DOHH2 (cell line): ENCODE results near the gene GLIS2.

ENCODE experiments used
- H3F3A ChIP-seq: fragments of 200-600 bp; sonication (generic), shearing (Covaris generic); 2 replicates; pipeline ENCODE4 v1.6.0; 2016; ENCODE audit warnings: antibody characterized with exemption, mild to moderate bottlenecking; ENCODE audit not compliant: control insufficient read depth, insufficient read depth
- H3K27ac ChIP-seq: fragments of 200-600 bp; sonication (generic); 2 replicates; pipeline ENCODE4 v1.5.1; 2014; ENCODE audit warnings: low read depth, mild to moderate bottlenecking, low read length, moderate library complexity
- H3K27me3 ChIP-seq: fragments of 200-600 bp; sonication (generic); 2 replicates; pipeline ENCODE4 v1.6.1; 2014; ENCODE audit warnings: mild to moderate bottlenecking, low read length, mixed read lengths; ENCODE audit not compliant: control insufficient read depth
- H3K36me3 ChIP-seq: fragments of 200-600 bp; sonication (generic); 2 replicates; pipeline ENCODE4 v1.6.1; 2014; ENCODE audit warnings: mild to moderate bottlenecking, low read length, moderate library complexity, mixed read lengths; ENCODE audit not compliant: control insufficient read depth
- H3K4me1 ChIP-seq: fragments of 200-600 bp; sonication (generic); 2 replicates; pipeline ENCODE4 v1.6.1; 2014; ENCODE audit warnings: mild to moderate bottlenecking, low read length, mixed read lengths; ENCODE audit not compliant: control insufficient read depth
- H3K4me2 ChIP-seq: fragments of 200-600 bp; sonication (generic); 2 replicates; pipeline ENCODE4 v1.6.0; 2014; ENCODE audit warnings: mild to moderate bottlenecking, low read length, moderate library complexity
- H3K4me3 ChIP-seq: fragments of 200-600 bp; sonication (generic); 2 replicates; pipeline ENCODE4 v1.5.1; 2014; ENCODE audit warnings: mild to moderate bottlenecking, low read length, mixed read lengths
- H3K79me2 ChIP-seq: fragments of 200-600 bp; sonication (generic); 2 replicates; pipeline ENCODE4 v1.6.1; 2014; ENCODE audit warnings: mild to moderate bottlenecking, low read length, mixed read lengths; ENCODE audit not compliant: control insufficient read depth
- H3K9me2 ChIP-seq: fragments of 200-600 bp; sonication (generic); replicated peaks from 2 replicates; pipeline ENCODE4 v1.6.1; 2014; ENCODE audit warnings: mild to moderate bottlenecking, low read length, mixed read lengths; ENCODE audit not compliant: control insufficient read depth
- H3K9me3 ChIP-seq: fragments of 200-600 bp; sonication (generic); 2 replicates; pipeline ENCODE4 v1.6.1; 2014; ENCODE audit warnings: antibody characterized with exemption, low read length, mixed read lengths; ENCODE audit not compliant: control insufficient read depth, insufficient read depth
- H4K20me1 ChIP-seq: fragments of 200-600 bp; sonication (generic); 2 replicates; pipeline ENCODE4 v1.6.0; 2014; ENCODE audit warnings: low read depth, mild to moderate bottlenecking, antibody characterized with exemption, low read length, moderate library complexity; ENCODE audit not compliant: control insufficient read depth, insufficient read depth
- EZH2phosphoT487 ChIP-seq: fragments of 200-600 bp; sonication (generic); IDR thresholded peaks from 2 replicates; pipeline ENCODE4 v1.6.1; 2017; ENCODE audit warnings: borderline replicate concordance, mild to moderate bottlenecking, antibody characterized with exemption, low read length, moderate library complexity, mixed read lengths
- TF ChIP-seq, protein P1 (sequence below): fragments of 200-600 bp; sonication (generic); IDR thresholded peaks from one replicate; pipeline ENCODE4 v1.5.1; 2014; ENCODE audit warnings: antibody characterized with exemption, mild to moderate bottlenecking, low read depth, low read length; ENCODE audit not compliant: poor library complexity, severe bottlenecking

Gene GLIS2

GRCh38 chr16:4386451-4386805, 70.6 kb downstream of the GLIS2 start:
- Histone ChIP-seq H3K27ac (no peak overlapping the region), H4K20me1 (no peaks in the 10 kb centered on the region), H3K9me2 (no peaks in the 10 kb centered on the region), H3K36me3 (peaks cover 24% of the 10 kb centered on the region), H3K4me3 (no peak overlapping the region), H3K27me3 (no peaks in the 10 kb centered on the region), H3K79me2 (no peaks in the 10 kb centered on the region), H3K4me1 (no peaks in the 10 kb centered on the region), H3K4me2 (no peak overlapping the region), H3K9me3 (no peaks in the 10 kb centered on the region), H3F3A (no peaks in the 10 kb centered on the region)
- TF ChIP-seq, protein P1, sequence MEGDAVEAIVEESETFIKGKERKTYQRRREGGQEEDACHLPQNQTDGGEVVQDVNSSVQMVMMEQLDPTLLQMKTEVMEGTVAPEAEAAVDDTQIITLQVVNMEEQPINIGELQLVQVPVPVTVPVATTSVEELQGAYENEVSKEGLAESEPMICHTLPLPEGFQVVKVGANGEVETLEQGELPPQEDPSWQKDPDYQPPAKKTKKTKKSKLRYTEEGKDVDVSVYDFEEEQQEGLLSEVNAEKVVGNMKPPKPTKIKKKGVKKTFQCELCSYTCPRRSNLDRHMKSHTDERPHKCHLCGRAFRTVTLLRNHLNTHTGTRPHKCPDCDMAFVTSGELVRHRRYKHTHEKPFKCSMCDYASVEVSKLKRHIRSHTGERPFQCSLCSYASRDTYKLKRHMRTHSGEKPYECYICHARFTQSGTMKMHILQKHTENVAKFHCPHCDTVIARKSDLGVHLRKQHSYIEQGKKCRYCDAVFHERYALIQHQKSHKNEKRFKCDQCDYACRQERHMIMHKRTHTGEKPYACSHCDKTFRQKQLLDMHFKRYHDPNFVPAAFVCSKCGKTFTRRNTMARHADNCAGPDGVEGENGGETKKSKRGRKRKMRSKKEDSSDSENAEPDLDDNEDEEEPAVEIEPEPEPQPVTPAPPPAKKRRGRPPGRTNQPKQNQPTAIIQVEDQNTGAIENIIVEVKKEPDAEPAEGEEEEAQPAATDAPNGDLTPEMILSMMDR: no peak
- no peak for TF ChIP-seq EZH2phosphoT487

DNA sequence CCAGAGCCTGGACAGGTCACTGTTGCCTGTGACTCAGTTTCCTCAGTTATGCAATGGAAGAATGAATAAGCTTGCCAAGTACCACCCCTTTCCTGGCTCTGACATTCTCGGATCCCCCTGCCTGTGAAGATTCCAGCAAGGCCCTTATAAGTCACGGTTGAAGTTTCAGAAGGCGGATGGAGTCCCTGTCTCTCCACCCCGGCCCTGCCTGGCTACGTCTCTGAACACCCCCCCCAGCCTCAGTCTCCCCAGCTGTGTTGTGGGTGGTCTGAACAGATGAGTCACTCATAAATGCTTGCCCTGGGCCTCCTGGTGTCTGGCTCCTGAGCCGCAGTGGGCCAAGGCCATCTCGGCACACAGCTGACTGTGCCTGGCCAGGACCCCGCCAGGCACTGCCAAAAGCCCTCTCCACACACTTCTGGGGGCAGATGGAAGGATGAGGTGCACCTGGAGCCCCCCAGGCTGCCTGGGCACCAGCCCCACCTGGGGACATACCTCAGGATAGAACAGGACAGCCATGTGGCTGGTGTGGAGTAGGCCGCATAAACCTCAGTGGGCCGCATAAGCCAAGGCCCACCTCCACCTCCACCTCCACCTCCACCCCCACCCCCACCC, 71.2 kb downstream of the GLIS2 start:
- Histone ChIP-seq H3K4me1 (peaks cover 5% of the 10 kb centered on the region), H4K20me1 (no peaks in the 10 kb centered on the region), H3F3A (no peaks in the 10 kb centered on the region), H3K4me3 (no peak overlapping the region), H3K36me3 (peaks cover 24% of the 10 kb centered on the region), H3K9me2 (no peaks in the 10 kb centered on the region), H3K79me2 (no peaks in the 10 kb centered on the region), H3K9me3 (no peaks in the 10 kb centered on the region), H3K4me2 (no peak overlapping the region), H3K27ac (no peak overlapping the region), H3K27me3 (no peaks in the 10 kb centered on the region)
- no peak for TF ChIP-seq EZH2phosphoT487
- TF ChIP-seq, protein P1: no peak

DNA sequence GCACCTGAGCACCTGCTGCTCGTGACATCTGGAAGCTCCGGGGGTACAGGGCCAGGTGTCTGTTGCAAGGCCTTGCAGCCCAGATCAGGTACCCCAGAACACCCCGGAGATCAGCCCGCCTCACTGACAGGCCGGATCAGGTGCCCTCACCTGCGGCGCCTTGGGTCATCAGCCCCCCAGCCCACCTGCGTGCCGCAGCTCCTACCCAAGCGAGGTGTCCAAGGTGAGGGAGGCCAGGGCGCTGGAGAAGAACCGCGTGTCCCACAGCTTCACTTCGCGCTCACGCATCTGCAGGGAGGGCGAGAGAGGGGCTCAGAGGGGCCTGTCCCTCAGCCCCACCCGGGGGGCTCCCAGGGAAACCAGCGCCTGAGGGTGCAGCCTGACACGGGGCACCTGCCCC, 71.9 kb downstream of the GLIS2 start:
- Histone ChIP-seq H4K20me1 (no peaks in the 10 kb centered on the region), H3K27me3 (no peaks in the 10 kb centered on the region), H3K4me1 (peaks cover 8% of the 10 kb centered on the region), H3K9me2 (no peaks in the 10 kb centered on the region), H3K79me2 (no peaks in the 10 kb centered on the region), H3F3A (no peaks in the 10 kb centered on the region), H3K36me3 (peaks cover 24% of the 10 kb centered on the region), H3K4me3 (no peak overlapping the region), H3K27ac (no peak overlapping the region), H3K4me2 (no peak overlapping the region), H3K9me3 (no peaks in the 10 kb centered on the region)
- TF ChIP-seq, protein P1: no peak
- TF ChIP-seq EZH2phosphoT487: no peak
